ENCODE data around the gene SFT2D2.
A peak's percentile ranks its signal among the peaks of the same experiment; 100 is the strongest.

The SFT2D2 gene

GRCh38 chr1:168223261-168223660, 2.5 kb upstream of the SFT2D2 start:
- DNase-seq (ENCODE audit: low spot score): no peak

GRCh38 chr1:168223681-168224540, 1.9 kb upstream of the SFT2D2 start:
- no peak for DNase-seq (ENCODE audit: low spot score)

- no peak for DNase-seq (ENCODE audit: low spot score)
Measured at GRCh38 chr1:168224991-168225390, 813 bp upstream of the SFT2D2 start.

- DNase-seq (ENCODE audit: low spot score): peak; percentile 42
Measured at GRCh38 chr1:168227620-168228019, 1.8 kb downstream of the SFT2D2 start.

GRCh38 chr1:168229893-168230292, 4.1 kb downstream of the SFT2D2 start:
- DNase-seq (ENCODE audit: low spot score): no peak

- no peak for DNase-seq (ENCODE audit: low spot score)
Measured at GRCh38 chr1:168230709-168231108, 4.9 kb downstream of the SFT2D2 start.

GRCh38 chr1:168234846-168235547, 9.2 kb downstream of the SFT2D2 start:
- peak; percentile 53 for DNase-seq (ENCODE audit: low spot score)

GRCh38 chr1:168235548-168235885, 9.7 kb downstream of the SFT2D2 start:
- DNase-seq (ENCODE audit: low spot score): no peak

GRCh38 chr1:168235937-168236336, 10.1 kb downstream of the SFT2D2 start:
- DNase-seq (ENCODE audit: low spot score): no peak

- peak; percentile 84 for DNase-seq (ENCODE audit: low spot score)
Measured at GRCh38 chr1:168236836-168237611, 11.2 kb downstream of the SFT2D2 start.

GRCh38 chr1:168243198-168243597, 17.4 kb downstream of the SFT2D2 start:
- DNase-seq (ENCODE audit: low spot score): peak; percentile 26

- no peak for DNase-seq (ENCODE audit: low spot score)
Measured at GRCh38 chr1:168243636-168244212, 17.9 kb downstream of the SFT2D2 start.

- no peak for DNase-seq (ENCODE audit: low spot score)
Measured at GRCh38 chr1:168245042-168245441, 19.2 kb downstream of the SFT2D2 start.

- DNase-seq (ENCODE audit: low spot score): peak; percentile 83
Measured at GRCh38 chr1:168246506-168246905, 20.7 kb downstream of the SFT2D2 start.

- DNase-seq (ENCODE audit: low spot score): no peak
Measured at GRCh38 chr1:168252204-168252733, 26.5 kb downstream of the SFT2D2 start.

GRCh38 chr1:168256164-168256563, 30.4 kb downstream of the SFT2D2 start:
- DNase-seq (ENCODE audit: low spot score): no peak

GRCh38 chr1:168257397-168257796, 31.6 kb downstream of the SFT2D2 start:
- DNase-seq (ENCODE audit: low spot score): no peak

- no peak for DNase-seq (ENCODE audit: low spot score)
Measured at GRCh38 chr1:168259567-168259966, 33.8 kb downstream of the SFT2D2 start.

GRCh38 chr1:168260393-168260792, 34.6 kb downstream of the SFT2D2 start:
- DNase-seq (ENCODE audit: low spot score): no peak

- DNase-seq (ENCODE audit: low spot score): no peak
Measured at GRCh38 chr1:168261390-168261789, 35.6 kb downstream of the SFT2D2 start.

GRCh38 chr1:168263130-168263529, 37.3 kb downstream of the SFT2D2 start:
- no peak for DNase-seq (ENCODE audit: low spot score)

GRCh38 chr1:168264296-168264695, 38.5 kb downstream of the SFT2D2 start:
- no peak for DNase-seq (ENCODE audit: low spot score)

All from pons (tissue), 1 donor.